ENCODE results near the gene THTPA.

THTPA gene

DNA sequence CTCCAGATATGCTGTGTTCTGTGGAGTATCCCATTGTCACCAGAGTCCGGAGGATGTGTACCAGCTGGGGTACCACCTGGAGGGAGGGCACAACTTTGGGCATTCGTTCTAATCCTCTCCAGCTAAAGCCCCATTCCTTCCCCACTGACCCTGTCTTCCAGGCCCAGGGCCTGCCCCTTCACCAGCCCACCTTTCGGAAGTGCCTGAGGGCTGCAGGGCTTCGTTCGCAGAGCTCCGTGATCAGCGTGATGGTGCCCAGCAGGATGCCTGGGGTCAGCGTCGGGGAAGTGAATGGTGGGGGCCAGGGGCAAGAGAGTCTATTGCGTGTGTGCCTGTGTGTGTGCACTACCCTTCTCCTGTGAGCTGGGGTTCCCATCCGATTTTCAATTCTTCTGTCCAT is 9.6 kb downstream of the THTPA start:
- TF ChIP-seq, protein P1, sequence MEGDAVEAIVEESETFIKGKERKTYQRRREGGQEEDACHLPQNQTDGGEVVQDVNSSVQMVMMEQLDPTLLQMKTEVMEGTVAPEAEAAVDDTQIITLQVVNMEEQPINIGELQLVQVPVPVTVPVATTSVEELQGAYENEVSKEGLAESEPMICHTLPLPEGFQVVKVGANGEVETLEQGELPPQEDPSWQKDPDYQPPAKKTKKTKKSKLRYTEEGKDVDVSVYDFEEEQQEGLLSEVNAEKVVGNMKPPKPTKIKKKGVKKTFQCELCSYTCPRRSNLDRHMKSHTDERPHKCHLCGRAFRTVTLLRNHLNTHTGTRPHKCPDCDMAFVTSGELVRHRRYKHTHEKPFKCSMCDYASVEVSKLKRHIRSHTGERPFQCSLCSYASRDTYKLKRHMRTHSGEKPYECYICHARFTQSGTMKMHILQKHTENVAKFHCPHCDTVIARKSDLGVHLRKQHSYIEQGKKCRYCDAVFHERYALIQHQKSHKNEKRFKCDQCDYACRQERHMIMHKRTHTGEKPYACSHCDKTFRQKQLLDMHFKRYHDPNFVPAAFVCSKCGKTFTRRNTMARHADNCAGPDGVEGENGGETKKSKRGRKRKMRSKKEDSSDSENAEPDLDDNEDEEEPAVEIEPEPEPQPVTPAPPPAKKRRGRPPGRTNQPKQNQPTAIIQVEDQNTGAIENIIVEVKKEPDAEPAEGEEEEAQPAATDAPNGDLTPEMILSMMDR (IDR thresholded peaks at IDR 0.05; ENCODE audit: insufficient read depth, low read length, poor library complexity, severe bottlenecking): no peak
- Histone ChIP-seq H3K27me3 (replicated peaks; ENCODE audit: control insufficient read depth, insufficient read depth, low read length) (no peaks in the 10 kb centered on the region), H3K36me3 (ENCODE audit: control insufficient read depth, insufficient read depth, low read length) (peaks cover 29% of the 10 kb centered on the region), H3K4me3 (replicated peaks; ENCODE audit: low read depth, low read length) (no peak overlapping the region)
- no peak for DNase-seq (ENCODE audit: extremely low read depth, insufficient read length)

DNA sequence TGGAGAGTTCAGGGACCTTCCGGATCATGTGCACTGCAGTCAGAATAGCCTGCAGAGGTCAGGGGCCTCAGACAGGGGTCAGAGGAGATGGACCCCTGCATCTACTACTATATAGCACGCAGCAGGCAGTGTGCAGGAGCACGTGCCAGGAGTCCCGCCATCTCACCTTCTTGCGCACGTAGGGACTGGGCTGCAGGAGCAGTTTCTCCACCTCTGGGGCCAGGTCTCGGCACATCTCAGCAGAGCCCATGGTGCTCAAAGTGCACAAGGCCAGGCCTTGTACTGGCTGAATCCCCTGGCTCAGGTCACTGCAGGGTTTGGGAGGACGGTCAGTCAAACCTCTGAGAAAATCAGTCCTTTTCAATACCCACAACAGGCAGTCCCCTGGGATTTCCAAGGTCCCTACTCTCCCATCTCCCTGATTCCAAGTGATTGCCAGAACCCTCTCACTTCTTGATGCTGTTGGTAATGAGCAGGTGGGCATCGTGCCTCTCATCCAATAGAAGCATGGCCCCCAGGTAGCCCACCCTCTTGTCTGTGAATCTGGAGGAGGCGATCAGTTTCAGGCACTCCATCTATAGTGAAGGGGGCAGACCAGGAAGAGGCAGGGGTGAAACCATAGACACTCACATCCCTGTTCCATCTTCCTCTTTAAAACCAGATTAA is 10.2 kb downstream of the THTPA start:
- Histone ChIP-seq H3K36me3 (ENCODE audit: control insufficient read depth, insufficient read depth, low read length) (peaks cover 27% of the 10 kb centered on the region), H3K27me3 (replicated peaks; ENCODE audit: control insufficient read depth, insufficient read depth, low read length) (no peaks in the 10 kb centered on the region), H3K4me3 (replicated peaks; ENCODE audit: low read depth, low read length) (peak overlapping the region; percentile 81)
- DNase-seq (ENCODE audit: extremely low read depth, insufficient read length): no peak
- TF ChIP-seq, protein P1 (IDR thresholded peaks at IDR 0.05; ENCODE audit: insufficient read depth, low read length, poor library complexity, severe bottlenecking): no peak

DNA sequence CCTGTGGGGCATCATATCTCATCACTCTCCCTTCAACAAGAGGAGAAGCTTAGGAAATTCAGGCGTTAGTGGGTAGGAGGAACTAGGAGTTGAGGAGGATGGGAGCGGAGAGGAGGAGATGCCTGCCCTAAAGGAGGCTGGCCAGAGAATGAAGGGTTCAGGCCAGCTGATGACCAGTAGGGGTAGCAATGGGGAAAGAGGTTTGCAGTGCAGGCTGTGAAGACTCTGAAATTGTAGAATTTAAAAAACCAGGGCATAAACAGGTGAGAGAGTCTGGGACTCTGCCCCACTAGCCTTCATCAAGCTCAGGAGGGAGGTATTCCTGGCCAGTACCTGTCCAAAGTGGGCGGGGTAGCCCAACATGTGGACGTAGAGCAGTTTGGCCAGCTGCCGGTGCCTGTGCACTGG is 10.7 kb downstream of the THTPA start:
- peaks cover 21% of the 10 kb centered on the region for H3K36me3 ChIP-seq (ENCODE audit: control insufficient read depth, insufficient read depth, low read length)
- DNase-seq (ENCODE audit: extremely low read depth, insufficient read length): no peak

GRCh38 chr14:23567186-23568020 is 11.3 kb downstream of the THTPA start, which contains the start of gene AP1G2:
Gene AP1G2, minus strand, starts transcription at chr14:23567791. Its CDS starts 477 bp downstream, at chr14:23567314.
- TF ChIP-seq, protein P1 (IDR thresholded peaks at IDR 0.05; ENCODE audit: insufficient read depth, low read length, poor library complexity, severe bottlenecking): no peak
- Histone ChIP-seq H3K27me3 (replicated peaks; ENCODE audit: control insufficient read depth, insufficient read depth, low read length) (no peaks in the 10 kb centered on the region), H3K36me3 (ENCODE audit: control insufficient read depth, insufficient read depth, low read length) (peaks cover 16% of the 10 kb centered on the region), H3K4me3 (replicated peaks; ENCODE audit: low read depth, low read length) (peak within 1 kb of the TSS; percentile 81)
- DNase-seq (ENCODE audit: extremely low read depth, insufficient read length): peak; percentile 94

More for the DNA sequence above, 10.7 kb downstream of the THTPA start:
- Histone ChIP-seq H3K27me3 (replicated peaks; ENCODE audit: control insufficient read depth, insufficient read depth, low read length) (no peaks in the 10 kb centered on the region), H3K4me3 (replicated peaks; ENCODE audit: low read depth, low read length) (peak overlapping the region; percentile 81)
- TF ChIP-seq, protein P1 (IDR thresholded peaks at IDR 0.05; ENCODE audit: insufficient read depth, low read length, poor library complexity, severe bottlenecking): no peak

- Histone ChIP-seq H3K27me3 (replicated peaks; ENCODE audit: control insufficient read depth, insufficient read depth, low read length) (no peaks in the 10 kb centered on the region), H3K4me3 (replicated peaks; ENCODE audit: low read depth, low read length) (peak overlapping the region; percentile 81), H3K36me3 (ENCODE audit: control insufficient read depth, insufficient read depth, low read length) (peaks cover 14% of the 10 kb centered on the region)
- TF ChIP-seq, protein P1 (IDR thresholded peaks at IDR 0.05; ENCODE audit: insufficient read depth, low read length, poor library complexity, severe bottlenecking): no peak
- DNase-seq (ENCODE audit: extremely low read depth, insufficient read length): no peak
Measured at GRCh38 chr14:23568021-23568599, 12.0 kb downstream of the THTPA start.

Measured in GM06990 (cell line).